Bronchial epithelial cell (primary cell): ENCODE results near the gene ARCN1. TPM values are rescaled to one million over a fixed set of nuclear protein-coding genes. Genes with fewer than 3 reads are reported as not detected.
A peak's percentile ranks its signal among the peaks of the same experiment; 100 is the strongest.

Experiments
- DNase-seq: peaks from one replicate; pipeline ENCODE4 v3.0.0-alpha.2; 2010; ENCODE audit warnings: low read depth
- FAIRE-seq: peaks from 2 replicates; lab custom pipeline; 2011; peaks lifted over from hg19 to GRCh38; lab: Jason Lieb, UNC
- H3K27me3 ChIP-seq: 2 replicates; pipeline ENCODE4 v1.5.1; 2011; ENCODE audit warnings: low read length; ENCODE audit not compliant: control insufficient read depth, insufficient read depth
- H3K36me3 ChIP-seq: 2 replicates; pipeline ENCODE4 v1.5.1; 2011; ENCODE audit warnings: low read length; ENCODE audit not compliant: control insufficient read depth, insufficient read depth
- H3K4me3 ChIP-seq: 2 replicates; pipeline ENCODE4 v1.5.1; 2011; ENCODE audit warnings: mild to moderate bottlenecking, low read depth, low read length, control low read depth
- total RNA-seq: library from RNA; depleted of rRNA; stranded (reverse); fragments of >200 nt; gene quantifications from 2 replicates; pipeline ENCODE4 v1.2.1, GENCODE V29; 2014
- TF ChIP-seq, protein P1 (sequence below): IDR thresholded peaks from 2 replicates; pipeline ENCODE4 v1.5.1; 2011; ENCODE audit warnings: mild to moderate bottlenecking, moderate library complexity, low read length, control low read depth, inconsistent platforms; ENCODE audit not compliant: insufficient read depth, severe bottlenecking

The ARCN1 gene
- total RNA-seq, 1 donor from 2014 or later, result 79.2 TPM

DNA sequence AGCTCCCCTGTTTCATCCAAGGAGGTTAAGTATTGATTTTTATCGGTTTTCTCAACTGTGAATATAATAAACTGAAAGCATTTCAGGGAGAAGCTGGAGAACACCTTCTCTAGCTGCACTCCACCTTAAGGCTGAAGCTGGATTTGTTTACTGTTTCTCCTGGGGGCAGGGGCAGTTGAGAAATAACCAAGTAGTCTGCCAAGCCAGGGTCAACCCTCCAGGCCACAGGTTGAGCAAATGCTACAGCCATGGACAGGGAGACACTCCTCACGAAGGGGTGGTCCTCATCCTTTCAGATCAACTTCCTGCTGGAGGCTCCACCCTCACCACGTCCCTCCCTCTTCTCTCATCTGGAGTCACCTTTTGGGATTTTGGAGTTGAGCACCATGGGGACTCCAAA lies 45.1 kb upstream of the ARCN1 start, which contains the start of gene TTC36:
Gene TTC36, plus strand, starts transcription at position 366 of the 400 bp plus-strand sequence. Its CDS starts 21 bp downstream, at position 387.
- Histone ChIP-seq H3K27me3 (no peaks in the 10 kb centered on the region), H3K4me3 (no peak within 1 kb of the TSS), H3K36me3 (peaks cover 1% of the 10 kb centered on the region)
- DNase-seq (no peak), FAIRE-seq (no peak)
- TF ChIP-seq, protein P1, sequence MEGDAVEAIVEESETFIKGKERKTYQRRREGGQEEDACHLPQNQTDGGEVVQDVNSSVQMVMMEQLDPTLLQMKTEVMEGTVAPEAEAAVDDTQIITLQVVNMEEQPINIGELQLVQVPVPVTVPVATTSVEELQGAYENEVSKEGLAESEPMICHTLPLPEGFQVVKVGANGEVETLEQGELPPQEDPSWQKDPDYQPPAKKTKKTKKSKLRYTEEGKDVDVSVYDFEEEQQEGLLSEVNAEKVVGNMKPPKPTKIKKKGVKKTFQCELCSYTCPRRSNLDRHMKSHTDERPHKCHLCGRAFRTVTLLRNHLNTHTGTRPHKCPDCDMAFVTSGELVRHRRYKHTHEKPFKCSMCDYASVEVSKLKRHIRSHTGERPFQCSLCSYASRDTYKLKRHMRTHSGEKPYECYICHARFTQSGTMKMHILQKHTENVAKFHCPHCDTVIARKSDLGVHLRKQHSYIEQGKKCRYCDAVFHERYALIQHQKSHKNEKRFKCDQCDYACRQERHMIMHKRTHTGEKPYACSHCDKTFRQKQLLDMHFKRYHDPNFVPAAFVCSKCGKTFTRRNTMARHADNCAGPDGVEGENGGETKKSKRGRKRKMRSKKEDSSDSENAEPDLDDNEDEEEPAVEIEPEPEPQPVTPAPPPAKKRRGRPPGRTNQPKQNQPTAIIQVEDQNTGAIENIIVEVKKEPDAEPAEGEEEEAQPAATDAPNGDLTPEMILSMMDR, result no peak

DNA sequence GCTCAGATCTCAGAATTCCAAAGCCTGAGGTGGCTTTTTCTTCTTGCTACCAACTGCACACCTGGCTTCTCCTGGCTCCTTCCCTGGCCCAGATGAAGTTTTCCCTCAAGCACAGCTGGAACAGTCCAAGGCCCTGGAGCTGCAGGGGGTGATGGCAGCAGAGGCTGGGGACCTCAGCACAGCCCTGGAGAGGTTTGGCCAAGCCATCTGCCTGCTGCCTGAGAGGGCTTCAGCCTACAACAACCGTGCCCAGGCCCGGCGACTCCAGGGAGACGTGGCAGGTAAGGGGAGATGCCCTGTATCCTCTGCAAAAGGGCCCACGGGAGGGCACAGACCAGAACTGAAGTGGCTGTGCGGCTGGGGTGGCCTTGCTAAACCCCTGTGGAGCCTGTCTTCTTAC lies 43.7 kb upstream of the ARCN1 start:
- TF ChIP-seq, protein P1, result no peak
- Histone ChIP-seq H3K27me3 (no peaks in the 10 kb centered on the region), H3K36me3 (peaks cover 2% of the 10 kb centered on the region), H3K4me3 (no peak overlapping the region)
- DNase-seq, result no peak
- FAIRE-seq, result no peak

DNA sequence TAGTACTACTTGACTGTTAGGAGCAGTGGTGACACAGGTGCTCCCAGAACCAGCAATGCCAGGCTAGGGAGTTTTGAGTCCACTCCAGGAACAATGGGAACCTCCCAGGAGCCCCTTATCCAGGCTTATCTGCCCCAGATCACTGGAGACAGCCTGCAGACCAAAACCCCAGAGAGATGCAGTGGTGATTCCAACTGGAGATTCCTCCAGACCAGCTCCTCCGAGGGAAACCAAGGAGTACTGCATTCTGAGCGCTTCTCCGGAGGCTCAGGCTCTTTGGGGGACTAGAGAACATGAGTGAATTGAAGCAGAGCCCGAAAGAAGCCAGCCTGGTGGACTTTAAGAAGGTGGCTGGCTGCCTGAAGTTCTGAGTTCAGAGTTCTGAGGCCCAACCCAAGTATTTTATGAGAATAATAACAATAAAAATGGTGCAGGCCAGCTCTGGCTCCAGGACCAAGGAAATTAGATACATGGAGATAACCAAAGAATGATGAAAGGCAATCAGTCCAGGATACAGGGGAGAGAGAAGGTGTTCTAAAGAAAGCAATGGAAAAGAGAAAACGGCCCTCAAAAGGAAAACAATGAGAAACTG lies 42.5 kb upstream of the ARCN1 start:
- TF ChIP-seq, protein P1, result no peak
- no peaks in the 10 kb centered on the region for H3K27me3 ChIP-seq
- peak overlapping the region; percentile 68 for H3K4me3 ChIP-seq
- DNase-seq, result no peak
- peaks cover 3% of the 10 kb centered on the region for H3K36me3 ChIP-seq
- FAIRE-seq, result no peak

DNA sequence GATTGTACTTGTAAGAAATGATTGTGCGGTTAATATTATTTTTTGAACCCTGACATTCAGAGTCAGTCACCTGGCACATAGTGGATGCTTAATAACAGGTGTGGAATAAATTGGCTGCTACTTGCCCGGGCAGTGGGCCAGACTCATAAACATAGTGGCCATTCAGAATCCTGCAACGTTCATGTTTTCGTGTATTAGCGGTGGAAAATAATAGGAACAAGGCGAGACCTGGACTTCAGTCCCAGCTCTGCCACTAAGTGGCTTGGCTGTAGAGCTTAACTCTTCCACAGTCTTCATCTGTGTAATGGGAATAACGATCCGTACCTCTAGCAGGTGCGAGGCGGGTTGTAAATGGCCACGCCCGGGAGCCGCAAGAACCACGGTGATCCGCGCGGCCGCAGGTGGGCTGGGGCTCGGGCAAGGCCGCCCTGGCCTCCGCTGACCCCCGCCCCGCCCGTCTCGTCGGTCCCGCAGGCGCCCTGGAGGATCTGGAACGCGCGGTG lies 42.0 kb upstream of the ARCN1 start:
- FAIRE-seq (no peak), DNase-seq (peak; percentile 14)
- Histone ChIP-seq H3K4me3 (peak overlapping the region; percentile 68), H3K36me3 (peaks cover 3% of the 10 kb centered on the region), H3K27me3 (no peaks in the 10 kb centered on the region)
- TF ChIP-seq, protein P1, result no peak

DNA sequence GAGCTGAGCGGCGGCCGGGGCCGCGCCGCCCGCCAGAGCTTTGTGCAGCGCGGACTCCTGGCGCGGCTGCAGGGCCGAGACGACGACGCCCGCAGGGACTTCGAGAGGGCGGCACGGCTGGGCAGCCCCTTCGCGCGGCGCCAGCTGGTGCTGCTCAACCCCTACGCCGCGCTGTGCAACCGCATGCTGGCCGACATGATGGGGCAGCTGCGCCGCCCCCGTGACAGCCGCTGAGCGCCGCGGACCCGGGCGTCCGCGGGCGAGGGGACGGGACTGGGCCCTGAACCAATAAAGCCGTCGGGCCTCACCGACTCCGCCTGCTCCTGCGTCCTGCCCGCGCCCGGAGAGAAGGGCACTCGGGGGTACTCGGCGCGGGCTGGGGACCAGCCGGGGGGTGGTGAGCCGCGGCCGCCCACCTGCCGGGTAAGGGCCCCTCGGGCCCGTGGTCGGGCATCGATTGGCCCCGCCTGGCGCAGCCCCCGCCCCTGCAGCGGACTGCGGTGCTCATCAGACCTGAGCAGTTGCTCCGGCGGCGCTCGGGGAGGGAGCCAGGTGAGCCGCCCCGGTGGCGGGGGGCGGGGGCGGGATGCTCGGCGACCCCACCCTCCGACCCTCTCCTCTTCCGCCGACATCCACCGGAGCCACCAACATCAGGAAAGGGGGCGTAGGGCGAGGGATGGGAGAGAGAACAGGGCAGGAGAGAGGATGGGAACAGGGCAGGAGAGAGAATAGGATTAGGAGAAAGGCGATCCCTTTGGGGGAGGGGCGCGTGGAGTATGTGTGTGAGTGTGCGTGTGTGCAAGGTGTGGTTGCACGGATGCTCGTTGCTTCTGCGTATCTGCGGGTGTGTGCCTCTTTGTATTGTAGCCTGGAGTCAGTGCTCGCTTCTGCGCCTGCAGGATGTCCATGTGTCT lies 41.3 kb upstream of the ARCN1 start, which contains the start of gene TMEM25:
Gene TMEM25, plus strand, starts transcription at position 510 of the 914 bp plus-strand sequence. CDS start 610 bp downstream, outside the sequence.
- H3K36me3 ChIP-seq, result peaks cover 3% of the 10 kb centered on the region
- TF ChIP-seq, protein P1, result no peak
- H3K4me3 ChIP-seq, result peak within 1 kb of the TSS; percentile 68
- H3K27me3 ChIP-seq, result no peaks in the 10 kb centered on the region
- FAIRE-seq (no peak), DNase-seq (peak; percentile 20)
